Calu3 (cell line): ENCODE data around the gene CACNA1C. TPM values are rescaled to one million over a fixed set of nuclear protein-coding genes. Genes with fewer than 3 reads are reported as not detected.

ENCODE experiments used
- BruUV-seq: library from RNA; stranded (reverse); fragments of 400-500 nt; replicated peaks from 2 replicates; lab custom pipeline; 2021; lab: Mats Ljungman, UMichigan
- CTCF ChIA-PET: fragments of 300-600 bp; sonication (Branson Sonifier 250); formaldehyde crosslinking; loops from one replicate; lab custom pipeline; 2022; ENCODE audit warnings: antibody characterized with exemption; lab: Charles Lee
- DNase-seq: peaks from one replicate; pipeline ENCODE4 v3.0.0; 2022
- H3K27ac Mint-ChIP-seq: one replicate; pipeline ENCODE4 v1.8.0; 2022; ENCODE audit warnings: mixed read lengths; ENCODE audit not compliant: unreplicated experiment
- H3K27me3 Mint-ChIP-seq: one replicate; pipeline ENCODE4 v1.8.0; 2022; ENCODE audit warnings: mixed read lengths; ENCODE audit not compliant: unreplicated experiment
- H3K36me3 Mint-ChIP-seq: one replicate; pipeline ENCODE4 v1.8.0; 2022; ENCODE audit warnings: mild to moderate bottlenecking, moderate library complexity, mixed read lengths; ENCODE audit not compliant: insufficient read depth, unreplicated experiment
- H3K4me1 Mint-ChIP-seq: one replicate; pipeline ENCODE4 v1.8.0; 2022; ENCODE audit warnings: mild to moderate bottlenecking, low read depth, mixed read lengths; ENCODE audit not compliant: unreplicated experiment
- H3K4me3 Mint-ChIP-seq: one replicate; pipeline ENCODE4 v1.8.0; 2022; ENCODE audit warnings: mild to moderate bottlenecking, low read depth, moderate library complexity, mixed read lengths; ENCODE audit not compliant: unreplicated experiment
- H3K9me3 Mint-ChIP-seq: one replicate; pipeline ENCODE4 v1.8.0; 2022; ENCODE audit warnings: low read depth, mixed read lengths; ENCODE audit not compliant: unreplicated experiment
- intact Hi-C: fragments of 100-400 bp; cut with micrococcal nuclease; formaldehyde crosslinking; loops from one replicate; pipeline ENCODE4 v1.10.0; 2022; ENCODE audit not compliant: unreplicated experiment
- total RNA-seq: library from RNA; stranded (reverse); gene quantifications from 2 replicates; pipeline ENCODE4 v1.2.3, GENCODE V29; 2022
- TF ChIP-seq, protein P1 (sequence below): fragments of 200-600 bp; IDR thresholded peaks from one replicate; pipeline ENCODE4 v1.8.0; 2022; ENCODE audit warnings: antibody characterized with exemption; ENCODE audit not compliant: unreplicated experiment

The CACNA1C gene
- total RNA-seq, 1 experiment from 2014 or later = not detected

- DNase-seq = no peak
- intact Hi-C loops = no loop called here
- no TSS peak for BruUV-seq
- no peaks in the 10 kb centered on the region for H3K9me3 Mint-ChIP-seq
- TF ChIP-seq, protein P1, sequence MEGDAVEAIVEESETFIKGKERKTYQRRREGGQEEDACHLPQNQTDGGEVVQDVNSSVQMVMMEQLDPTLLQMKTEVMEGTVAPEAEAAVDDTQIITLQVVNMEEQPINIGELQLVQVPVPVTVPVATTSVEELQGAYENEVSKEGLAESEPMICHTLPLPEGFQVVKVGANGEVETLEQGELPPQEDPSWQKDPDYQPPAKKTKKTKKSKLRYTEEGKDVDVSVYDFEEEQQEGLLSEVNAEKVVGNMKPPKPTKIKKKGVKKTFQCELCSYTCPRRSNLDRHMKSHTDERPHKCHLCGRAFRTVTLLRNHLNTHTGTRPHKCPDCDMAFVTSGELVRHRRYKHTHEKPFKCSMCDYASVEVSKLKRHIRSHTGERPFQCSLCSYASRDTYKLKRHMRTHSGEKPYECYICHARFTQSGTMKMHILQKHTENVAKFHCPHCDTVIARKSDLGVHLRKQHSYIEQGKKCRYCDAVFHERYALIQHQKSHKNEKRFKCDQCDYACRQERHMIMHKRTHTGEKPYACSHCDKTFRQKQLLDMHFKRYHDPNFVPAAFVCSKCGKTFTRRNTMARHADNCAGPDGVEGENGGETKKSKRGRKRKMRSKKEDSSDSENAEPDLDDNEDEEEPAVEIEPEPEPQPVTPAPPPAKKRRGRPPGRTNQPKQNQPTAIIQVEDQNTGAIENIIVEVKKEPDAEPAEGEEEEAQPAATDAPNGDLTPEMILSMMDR = no peak
- H3K4me3 Mint-ChIP-seq = no peak overlapping the region
- H3K36me3 Mint-ChIP-seq = no peaks in the 10 kb centered on the region
- peaks cover 36% of the 10 kb centered on the region for H3K27me3 Mint-ChIP-seq
- CTCF ChIA-PET = no interaction called here
- H3K27ac Mint-ChIP-seq = no peak overlapping the region
- no peaks in the 10 kb centered on the region for H3K4me1 Mint-ChIP-seq
These were observed 398.2 kb downstream of the CACNA1C start for GRCh38 chr12:2451025-2451424.

DNA sequence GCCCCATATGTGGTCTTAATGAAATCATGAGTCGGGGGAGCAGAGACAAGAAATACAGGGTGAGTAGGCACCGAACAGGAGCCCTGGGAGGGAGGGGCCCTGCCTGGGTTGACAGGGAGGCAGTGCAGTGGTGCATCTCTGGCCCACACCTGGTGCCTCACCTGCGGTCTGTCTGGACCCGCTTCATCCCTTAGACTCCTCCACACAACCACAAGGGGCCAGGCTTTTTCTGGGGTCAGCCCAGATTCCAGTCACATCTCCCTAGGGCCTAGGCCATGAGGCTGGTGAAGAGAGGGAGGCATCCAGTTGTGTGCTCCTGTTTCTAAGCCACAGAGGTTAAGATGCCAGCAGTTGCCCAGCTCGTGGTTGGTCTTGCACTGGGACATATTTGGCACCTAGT is 398.7 kb downstream of the CACNA1C start:
- Mint-ChIP-seq H3K36me3 (no peaks in the 10 kb centered on the region), H3K27me3 (peaks cover 31% of the 10 kb centered on the region), H3K4me3 (no peak overlapping the region), H3K27ac (no peak overlapping the region), H3K9me3 (no peaks in the 10 kb centered on the region), H3K4me1 (no peaks in the 10 kb centered on the region)
- no TSS peak for BruUV-seq
- CTCF ChIA-PET = no interaction called here
- intact Hi-C loops = no loop called here
- TF ChIP-seq, protein P1 = no peak
- DNase-seq = no peak

- intact Hi-C loops = no loop called here
- CTCF ChIA-PET = no interaction called here
- H3K27ac Mint-ChIP-seq = no peak overlapping the region
These were observed 400.4 kb downstream of the CACNA1C start for GRCh38 chr12:2453076-2453760.

GRCh38 chr12:2453761-2454090 is 400.9 kb downstream of the CACNA1C start:
- no peaks in the 10 kb centered on the region for H3K9me3 Mint-ChIP-seq
- no peak for DNase-seq
- CTCF ChIA-PET = no interaction called here
- TF ChIP-seq, protein P1 = no peak
- no peak overlapping the region for H3K4me3 Mint-ChIP-seq
- no peak overlapping the region for H3K27ac Mint-ChIP-seq
- no peaks in the 10 kb centered on the region for H3K4me1 Mint-ChIP-seq
- no peaks in the 10 kb centered on the region for H3K36me3 Mint-ChIP-seq
- no TSS peak for BruUV-seq
- intact Hi-C loops = no loop called here
- H3K27me3 Mint-ChIP-seq = peaks cover 16% of the 10 kb centered on the region

More at GRCh38 chr12:2453076-2453760, 400.4 kb downstream of the CACNA1C start:
- no peak for DNase-seq
- no TSS peak for BruUV-seq
- Mint-ChIP-seq H3K36me3 (no peaks in the 10 kb centered on the region), H3K9me3 (no peaks in the 10 kb centered on the region), H3K4me3 (no peak overlapping the region), H3K4me1 (no peaks in the 10 kb centered on the region), H3K27me3 (peaks cover 21% of the 10 kb centered on the region)
- TF ChIP-seq, protein P1 = no peak
